Coronary artery (tissue), 2 donors: ENCODE measurements around the gene RPL35.
"Not testable (repeated sequence)": the region's sequence is repeated elsewhere in the genome, so short reads cannot be mapped to it uniquely, and the experiment has no call there.

Experiments used
- DNase-seq: peaks from one replicate; pipeline ENCODE4 v3.0.0-alpha.2; 2017; ENCODE audit warnings: low spot score
- H3K27ac ChIP-seq, 2 donors: fragments of 200-600 bp; sonication (generic); one replicate each; pipeline ENCODE4 v1.5.1; 2016 to 2019
- H3K4me3 ChIP-seq: fragments of 200-600 bp; sonication (generic); 2 replicates; pipeline ENCODE4 v1.5.1; 2016; ENCODE audit warnings: mild to moderate bottlenecking, moderate library complexity
- TF ChIP-seq, protein P1 (sequence below): fragments of 200-600 bp; sonication (generic); IDR thresholded peaks from one replicate; pipeline ENCODE4 v1.5.1; 2019; ENCODE audit warnings: antibody characterized with exemption

Gene RPL35

DNA sequence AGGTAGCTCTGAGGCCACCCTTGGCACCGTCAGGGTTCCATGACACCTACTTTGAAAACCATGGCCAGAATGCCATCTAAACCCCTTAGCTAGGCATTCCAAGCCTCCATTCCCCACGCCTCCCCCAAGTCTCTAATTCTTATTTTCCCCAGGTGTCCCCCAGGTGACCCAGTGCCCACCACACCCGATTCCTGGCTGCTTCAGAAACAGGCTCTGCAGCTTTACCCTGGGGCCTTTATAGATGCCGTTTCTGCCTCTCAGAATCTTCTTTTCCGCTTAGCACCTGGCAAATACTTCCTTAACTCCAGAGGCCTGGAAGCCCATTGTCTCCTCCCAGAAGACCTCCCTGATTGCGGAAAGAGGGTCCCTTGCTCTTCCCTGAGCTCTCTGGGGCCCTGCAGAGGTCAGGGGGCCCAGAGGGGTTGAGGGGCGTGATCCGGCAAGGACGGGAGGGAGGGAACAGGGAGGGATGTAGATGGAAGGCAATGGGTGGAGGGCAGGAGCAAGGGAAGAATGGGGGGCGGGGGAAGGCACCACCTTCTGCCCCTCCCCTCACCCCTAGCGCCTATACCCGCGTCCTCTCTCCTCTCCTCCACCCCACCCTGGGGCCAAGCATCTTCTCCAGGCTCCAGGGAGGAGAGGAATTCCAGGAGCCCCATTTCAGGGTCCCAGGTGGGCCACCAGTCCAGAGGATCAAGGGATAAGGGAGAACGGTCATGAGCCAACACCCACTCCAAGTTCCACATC is 20.5 kb downstream of the RPL35 start:
- no peak overlapping the region for H3K4me3 ChIP-seq
- TF ChIP-seq, protein P1, sequence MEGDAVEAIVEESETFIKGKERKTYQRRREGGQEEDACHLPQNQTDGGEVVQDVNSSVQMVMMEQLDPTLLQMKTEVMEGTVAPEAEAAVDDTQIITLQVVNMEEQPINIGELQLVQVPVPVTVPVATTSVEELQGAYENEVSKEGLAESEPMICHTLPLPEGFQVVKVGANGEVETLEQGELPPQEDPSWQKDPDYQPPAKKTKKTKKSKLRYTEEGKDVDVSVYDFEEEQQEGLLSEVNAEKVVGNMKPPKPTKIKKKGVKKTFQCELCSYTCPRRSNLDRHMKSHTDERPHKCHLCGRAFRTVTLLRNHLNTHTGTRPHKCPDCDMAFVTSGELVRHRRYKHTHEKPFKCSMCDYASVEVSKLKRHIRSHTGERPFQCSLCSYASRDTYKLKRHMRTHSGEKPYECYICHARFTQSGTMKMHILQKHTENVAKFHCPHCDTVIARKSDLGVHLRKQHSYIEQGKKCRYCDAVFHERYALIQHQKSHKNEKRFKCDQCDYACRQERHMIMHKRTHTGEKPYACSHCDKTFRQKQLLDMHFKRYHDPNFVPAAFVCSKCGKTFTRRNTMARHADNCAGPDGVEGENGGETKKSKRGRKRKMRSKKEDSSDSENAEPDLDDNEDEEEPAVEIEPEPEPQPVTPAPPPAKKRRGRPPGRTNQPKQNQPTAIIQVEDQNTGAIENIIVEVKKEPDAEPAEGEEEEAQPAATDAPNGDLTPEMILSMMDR, result no peak
- DNase-seq, result no peak
- no peak overlapping the region for H3K27ac ChIP-seq

DNA sequence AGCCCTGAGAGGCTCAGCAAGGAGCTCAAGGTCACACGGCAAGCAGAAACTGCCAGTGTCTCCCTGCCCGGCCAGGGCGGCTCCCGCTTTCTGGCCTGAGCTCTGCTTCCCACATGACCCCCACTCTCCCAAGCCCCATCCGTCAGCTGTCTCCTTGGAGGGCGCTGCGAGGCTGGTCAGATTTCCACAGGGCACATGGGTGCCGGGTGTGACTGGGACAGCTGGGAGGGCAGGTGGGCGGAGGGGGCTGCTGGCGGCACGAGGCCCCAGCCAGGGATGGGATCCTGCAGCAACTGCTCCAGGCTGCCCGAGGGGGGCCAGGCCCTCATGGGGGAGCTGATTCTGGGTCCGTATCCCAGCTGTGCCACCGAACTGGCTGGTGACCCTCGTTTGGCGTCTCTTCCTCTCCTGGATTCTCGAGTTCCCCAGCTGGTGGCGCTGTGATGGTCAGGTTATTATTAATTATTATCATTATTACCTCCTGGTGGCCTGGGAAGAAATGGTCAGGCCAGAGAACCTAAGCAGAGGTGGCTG is 21.4 kb downstream of the RPL35 start:
- H3K4me3 ChIP-seq, result no peak overlapping the region
- DNase-seq, result no peak
- H3K27ac ChIP-seq, result no peak overlapping the region
- TF ChIP-seq, protein P1, result no peak

DNA sequence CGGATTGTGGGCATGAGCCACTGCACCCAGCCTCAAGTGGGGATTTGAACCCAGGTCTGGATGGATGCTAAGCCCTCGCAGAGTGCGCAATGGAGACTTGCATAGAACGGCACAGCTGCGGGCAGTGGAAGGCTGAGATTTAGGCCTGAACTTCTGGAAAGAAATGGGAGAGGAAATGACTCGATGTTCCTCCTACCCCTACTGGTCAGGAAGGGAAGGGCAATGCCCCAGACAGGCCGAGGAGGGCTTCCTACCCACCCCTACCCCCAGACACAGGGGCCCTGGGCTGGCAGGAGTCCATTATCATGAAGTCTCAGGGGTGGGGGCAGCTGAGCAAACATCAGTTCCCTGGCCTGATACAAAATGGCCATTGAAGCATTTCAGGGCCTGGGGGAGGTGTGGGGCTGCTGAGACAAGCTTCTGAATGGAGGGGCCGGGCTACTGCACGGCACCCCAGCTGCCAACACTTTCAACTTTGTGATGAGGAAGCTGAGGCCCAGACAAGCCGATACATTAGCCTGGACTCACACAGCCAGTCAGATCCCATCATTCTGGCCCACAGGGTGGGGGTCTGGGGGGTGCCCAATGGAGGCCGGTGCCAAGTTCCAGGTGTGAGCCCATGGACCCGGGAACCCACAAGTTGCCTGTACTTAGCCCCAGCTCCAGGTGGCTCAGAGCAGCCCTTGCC is 22.0 kb downstream of the RPL35 start:
- Histone ChIP-seq H3K27ac (no peak overlapping the region), H3K4me3 (no peak overlapping the region)
- DNase-seq, result no peak
- TF ChIP-seq, protein P1, result no peak

DNA sequence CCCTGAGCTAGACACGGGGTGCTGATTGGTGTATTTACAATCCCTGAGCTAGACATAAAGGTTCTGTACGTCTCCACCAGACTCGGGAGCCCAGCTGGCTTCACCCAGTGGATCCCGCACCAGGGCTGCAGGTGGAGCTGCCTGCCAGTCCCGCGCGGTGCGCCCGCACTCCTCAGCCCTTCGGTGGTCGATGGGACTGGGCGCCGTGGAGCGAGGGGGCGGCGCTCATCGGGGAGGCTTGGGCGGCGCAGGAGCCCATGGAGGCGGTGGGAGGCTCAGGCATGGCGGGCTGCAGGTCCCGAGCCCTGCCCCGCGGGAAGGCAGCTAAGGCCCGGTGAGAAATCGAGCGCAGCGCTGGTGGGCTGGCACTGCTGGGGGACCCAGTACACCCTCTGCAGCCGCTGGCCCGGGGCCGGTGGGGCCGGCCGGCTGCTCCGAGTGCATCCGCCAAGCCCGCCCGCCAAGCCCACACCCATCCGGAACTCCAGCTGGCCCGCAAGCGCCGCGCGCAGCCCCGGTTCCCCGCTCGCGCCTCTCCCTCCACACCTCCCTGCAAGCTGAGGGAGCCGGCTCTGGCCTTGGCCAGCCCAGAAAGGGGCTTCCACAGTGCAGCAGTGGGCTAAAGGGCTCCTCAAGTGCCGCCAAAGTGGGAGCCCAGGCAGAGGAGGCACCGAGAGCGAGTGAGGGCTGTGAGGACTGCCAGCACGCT is 23.0 kb downstream of the RPL35 start:
- not testable (repeated sequence) for DNase-seq, H3K27ac ChIP-seq
- H3K4me3 ChIP-seq, result peak overlapping the region; percentile 53

DNA sequence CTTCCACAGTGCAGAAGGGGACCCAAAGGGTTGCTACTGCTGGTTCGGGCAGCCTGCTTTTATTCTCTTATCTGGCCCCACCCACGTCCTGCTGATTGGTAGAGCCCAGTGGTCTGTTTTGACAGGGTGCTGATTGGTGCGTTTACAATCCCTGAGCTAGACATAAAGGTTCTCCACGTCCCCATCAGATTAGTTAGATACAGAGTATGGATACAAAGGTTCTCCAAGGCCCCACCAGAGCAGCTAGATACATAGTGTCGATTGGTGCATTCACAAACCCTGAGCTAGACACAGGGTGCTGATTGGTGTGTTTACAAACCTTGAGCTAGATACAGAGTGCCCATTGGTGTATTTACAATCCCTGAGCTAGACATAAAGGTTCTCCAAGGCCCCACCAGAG is 23.6 kb downstream of the RPL35 start:
- H3K4me3 ChIP-seq, H3K27ac ChIP-seq, DNase-seq: not testable (repeated sequence)

DNA sequence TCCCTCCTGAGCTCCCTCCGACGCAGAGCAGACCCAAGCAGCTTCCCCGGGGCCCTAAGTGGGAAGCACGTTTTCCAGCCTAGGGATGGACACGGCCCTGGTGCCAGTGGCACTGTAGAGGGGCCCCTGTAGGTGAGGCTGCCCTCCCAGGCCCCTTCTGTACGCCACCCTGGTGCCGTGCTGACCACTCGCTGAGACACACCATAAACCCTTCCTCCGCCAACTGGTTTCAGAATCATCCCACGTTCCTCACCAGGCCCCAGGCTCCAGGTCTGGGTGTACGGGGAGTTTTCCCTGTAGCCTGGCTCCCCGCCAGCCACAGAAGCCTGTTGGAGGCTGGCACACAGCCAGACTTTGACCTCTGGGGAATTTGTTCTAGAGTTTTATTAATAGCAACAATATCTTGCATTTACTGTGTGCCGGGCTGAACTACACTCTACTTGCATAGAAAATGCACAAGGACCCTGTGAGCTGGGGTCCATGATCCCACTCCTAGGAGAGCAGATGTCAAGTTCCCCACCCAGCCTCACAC is 26.7 kb downstream of the RPL35 start:
- Histone ChIP-seq H3K27ac (peak overlapping the region in 1 of 2 donors; percentile 65), H3K4me3 (peak overlapping the region; percentile 33)
- TF ChIP-seq, protein P1, result no peak
- no peak for DNase-seq

DNA sequence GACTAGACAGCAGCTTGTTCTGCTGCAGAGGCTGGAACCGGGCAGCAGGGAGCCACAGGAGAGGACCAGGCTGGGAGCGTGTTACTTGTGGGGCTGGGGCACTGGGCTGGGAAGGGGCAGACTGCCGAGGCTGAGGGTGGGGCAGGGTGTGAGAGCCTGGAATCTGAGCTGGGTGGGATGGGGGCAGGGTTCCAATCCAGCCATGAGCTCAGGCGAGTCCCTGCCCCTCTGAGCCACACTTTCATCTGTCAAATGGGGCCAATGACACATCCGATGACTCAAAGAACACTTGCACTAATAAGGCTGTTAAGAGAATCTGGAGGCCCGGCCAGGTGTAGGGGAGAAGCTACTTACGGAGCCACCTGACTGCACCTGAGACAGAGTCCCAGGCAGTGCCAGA is 27.2 kb downstream of the RPL35 start:
- Histone ChIP-seq H3K27ac (peak overlapping the region in 1 of 2 donors; percentile 65), H3K4me3 (peak overlapping the region; percentile 33)
- no peak for DNase-seq
- TF ChIP-seq, protein P1, result no peak
